Measurements from ENCODE around the gene NDUFB6. TPM values are rescaled to one million over a fixed set of nuclear protein-coding genes. Genes with fewer than 3 reads are reported as not detected.

The NDUFB6 gene
- total and polyA plus RNA-seq, 10 of the 15 experiments (the other 5 are each of a cell fraction or from before 2014, with no cell fraction given) = 26.3 to 269 (median 61.4) TPM

DNA sequence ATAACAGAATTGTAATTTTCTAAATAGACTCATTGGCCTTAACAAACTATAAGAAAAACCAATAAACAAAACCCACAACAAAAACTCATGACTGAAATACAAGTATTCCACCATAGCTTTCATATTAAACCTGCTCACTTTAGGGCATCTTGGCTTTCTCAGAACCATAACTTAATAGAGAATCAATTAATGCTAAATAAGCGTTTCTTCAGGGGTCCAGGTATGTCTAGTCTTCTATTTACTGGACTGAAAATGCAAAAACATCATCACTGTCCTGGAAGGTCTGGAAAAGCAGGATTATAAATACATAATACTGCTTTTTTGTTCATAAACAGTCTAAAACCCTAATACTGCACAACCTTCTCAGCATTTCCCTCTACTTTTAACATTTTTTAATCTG is 27.1 kb downstream of the NDUFB6 start:
- Histone ChIP-seq H3K9me3 (replicated peaks; ENCODE audit: control insufficient read depth, insufficient read depth, low read length) (no peaks in the 10 kb centered on the region; the same call in 2 of the 3 replicates), H4K20me1 (ENCODE audit: control insufficient read depth, insufficient read depth) (no peaks in the 10 kb centered on the region), H3K27ac (ENCODE audit: control insufficient read depth, insufficient read depth) (no peak overlapping the region), H2AFZ (ENCODE audit: control insufficient read depth, low read depth, low read length) (no peak overlapping the region), H3K79me2 (ENCODE audit: control insufficient read depth, insufficient read depth, low read length) (peaks cover 48% of the 10 kb centered on the region), H3K4me1 (ENCODE audit: control insufficient read depth, insufficient read depth, low read length) (no peaks in the 10 kb centered on the region), H3K4me3 (no peak overlapping the region), H3K4me2 (ENCODE audit: control insufficient read depth, insufficient read depth) (no peak overlapping the region), H3K27me3 (replicated peaks in 1 of 2; ENCODE audit: control insufficient read depth in 2 of 2, insufficient read depth in 2 of 2, low read length in 1 of 2) (no peaks in the 10 kb centered on the region), H3K36me3 (ENCODE audit: control insufficient read depth in 2 of 2, insufficient read depth in 2 of 2, low read length in 1 of 2) (peaks cover 0 to 23% of the 10 kb centered on the region in 2 experiments; a peak in 2 of 4 replicates), H3K9ac (ENCODE audit: control insufficient read depth, insufficient read depth, low read length) (no peak overlapping the region)
- ATAC-seq = no peak
- TF ChIP-seq FOXM1 (IDR thresholded peaks at IDR 0.05; ENCODE audit: low read depth, low read length) = no peak
- TF ChIP-seq CBX5 (IDR thresholded peaks at IDR 0.05; ENCODE audit: low read depth) = no peak
- TF ChIP-seq, protein P1, sequence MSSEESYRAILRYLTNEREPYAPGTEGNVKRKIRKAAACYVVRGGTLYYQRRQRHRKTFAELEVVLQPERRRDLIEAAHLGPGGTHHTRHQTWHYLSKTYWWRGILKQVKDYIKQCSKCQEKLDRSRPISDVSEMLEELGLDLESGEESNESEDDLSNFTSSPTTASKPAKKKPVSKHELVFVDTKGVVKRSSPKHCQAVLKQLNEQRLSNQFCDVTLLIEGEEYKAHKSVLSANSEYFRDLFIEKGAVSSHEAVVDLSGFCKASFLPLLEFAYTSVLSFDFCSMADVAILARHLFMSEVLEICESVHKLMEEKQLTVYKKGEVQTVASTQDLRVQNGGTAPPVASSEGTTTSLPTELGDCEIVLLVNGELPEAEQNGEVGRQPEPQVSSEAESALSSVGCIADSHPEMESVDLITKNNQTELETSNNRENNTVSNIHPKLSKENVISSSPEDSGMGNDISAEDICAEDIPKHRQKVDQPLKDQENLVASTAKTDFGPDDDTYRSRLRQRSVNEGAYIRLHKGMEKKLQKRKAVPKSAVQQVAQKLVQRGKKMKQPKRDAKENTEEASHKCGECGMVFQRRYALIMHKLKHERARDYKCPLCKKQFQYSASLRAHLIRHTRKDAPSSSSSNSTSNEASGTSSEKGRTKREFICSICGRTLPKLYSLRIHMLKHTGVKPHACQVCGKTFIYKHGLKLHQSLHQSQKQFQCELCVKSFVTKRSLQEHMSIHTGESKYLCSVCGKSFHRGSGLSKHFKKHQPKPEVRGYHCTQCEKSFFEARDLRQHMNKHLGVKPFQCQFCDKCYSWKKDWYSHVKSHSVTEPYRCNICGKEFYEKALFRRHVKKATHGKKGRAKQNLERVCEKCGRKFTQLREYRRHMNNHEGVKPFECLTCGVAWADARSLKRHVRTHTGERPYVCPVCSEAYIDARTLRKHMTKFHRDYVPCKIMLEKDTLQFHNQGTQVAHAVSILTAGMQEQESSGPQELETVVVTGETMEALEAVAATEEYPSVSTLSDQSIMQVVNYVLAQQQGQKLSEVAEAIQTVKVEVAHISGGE (CRISPR knock-in tag; IDR thresholded peaks at IDR 0.05) = no peak
- no peak for TF ChIP-seq SMAD5 (IDR thresholded peaks at IDR 0.05; ENCODE audit: low read depth)
- TF ChIP-seq ASH2L (IDR thresholded peaks at IDR 0.05; ENCODE audit: borderline replicate concordance, low read depth) = no peak
- TF ChIP-seq YBX1 (IDR thresholded peaks at IDR 0.05) = no peak
- TF ChIP-seq, protein P2, sequence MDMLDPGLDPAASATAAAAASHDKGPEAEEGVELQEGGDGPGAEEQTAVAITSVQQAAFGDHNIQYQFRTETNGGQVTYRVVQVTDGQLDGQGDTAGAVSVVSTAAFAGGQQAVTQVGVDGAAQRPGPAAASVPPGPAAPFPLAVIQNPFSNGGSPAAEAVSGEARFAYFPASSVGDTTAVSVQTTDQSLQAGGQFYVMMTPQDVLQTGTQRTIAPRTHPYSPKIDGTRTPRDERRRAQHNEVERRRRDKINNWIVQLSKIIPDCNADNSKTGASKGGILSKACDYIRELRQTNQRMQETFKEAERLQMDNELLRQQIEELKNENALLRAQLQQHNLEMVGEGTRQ (IDR thresholded peaks at IDR 0.05; ENCODE audit: borderline replicate concordance, low read depth, low read length) = no peak
- TF ChIP-seq, protein P3, sequence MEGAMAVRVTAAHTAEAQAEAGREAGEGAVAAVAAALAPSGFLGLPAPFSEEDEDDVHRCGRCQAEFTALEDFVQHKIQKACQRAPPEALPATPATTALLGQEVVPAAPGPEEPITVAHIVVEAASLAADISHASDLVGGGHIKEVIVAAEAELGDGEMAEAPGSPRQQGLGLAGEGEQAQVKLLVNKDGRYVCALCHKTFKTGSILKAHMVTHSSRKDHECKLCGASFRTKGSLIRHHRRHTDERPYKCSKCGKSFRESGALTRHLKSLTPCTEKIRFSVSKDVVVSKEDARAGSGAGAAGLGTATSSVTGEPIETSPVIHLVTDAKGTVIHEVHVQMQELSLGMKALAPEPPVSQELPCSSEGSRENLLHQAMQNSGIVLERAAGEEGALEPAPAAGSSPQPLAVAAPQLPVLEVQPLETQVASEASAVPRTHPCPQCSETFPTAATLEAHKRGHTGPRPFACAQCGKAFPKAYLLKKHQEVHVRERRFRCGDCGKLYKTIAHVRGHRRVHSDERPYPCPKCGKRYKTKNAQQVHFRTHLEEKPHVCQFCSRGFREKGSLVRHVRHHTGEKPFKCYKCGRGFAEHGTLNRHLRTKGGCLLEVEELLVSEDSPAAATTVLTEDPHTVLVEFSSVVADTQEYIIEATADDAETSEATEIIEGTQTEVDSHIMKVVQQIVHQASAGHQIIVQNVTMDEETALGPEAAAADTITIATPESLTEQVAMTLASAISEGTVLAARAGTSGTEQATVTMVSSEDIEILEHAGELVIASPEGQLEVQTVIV (IDR thresholded peaks at IDR 0.05; ENCODE audit: borderline replicate concordance, partially characterized antibody) = no peak
- no peak for TF ChIP-seq CREM (IDR thresholded peaks at IDR 0.05; ENCODE audit: low read depth)
- no peak for TF ChIP-seq ZNF24 (IDR thresholded peaks at IDR 0.05)
- TF ChIP-seq SMAD1 (IDR thresholded peaks at IDR 0.05; ENCODE audit: low read depth, partially characterized antibody) = no peak
- TF ChIP-seq, protein P4, sequence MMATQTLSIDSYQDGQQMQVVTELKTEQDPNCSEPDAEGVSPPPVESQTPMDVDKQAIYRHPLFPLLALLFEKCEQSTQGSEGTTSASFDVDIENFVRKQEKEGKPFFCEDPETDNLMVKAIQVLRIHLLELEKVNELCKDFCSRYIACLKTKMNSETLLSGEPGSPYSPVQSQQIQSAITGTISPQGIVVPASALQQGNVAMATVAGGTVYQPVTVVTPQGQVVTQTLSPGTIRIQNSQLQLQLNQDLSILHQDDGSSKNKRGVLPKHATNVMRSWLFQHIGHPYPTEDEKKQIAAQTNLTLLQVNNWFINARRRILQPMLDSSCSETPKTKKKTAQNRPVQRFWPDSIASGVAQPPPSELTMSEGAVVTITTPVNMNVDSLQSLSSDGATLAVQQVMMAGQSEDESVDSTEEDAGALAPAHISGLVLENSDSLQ (IDR thresholded peaks at IDR 0.05) = no peak
- TF ChIP-seq NFYB (IDR thresholded peaks at IDR 0.05; ENCODE audit: insufficient read depth, low read depth, low read length) = no peak
- TF ChIP-seq DPF2 (IDR thresholded peaks at IDR 0.05) = no peak
- 89% methylated on average over 1 of the region's 1 CpG for WGBS (ENCODE audit: insufficient coverage, insufficient replicate concordance, low lambda C conversion rate, missing lambda C conversion rate)
- CTCF ChIA-PET = interaction anchor here (1.2 to 3.8 kb wide), 5 partner anchors 10 to 166 kb away, joined by 3 to 22 read pairs (median 10); partner anchors contain the start of genes NDUFB6 and RIGI
- in situ Hi-C loops (cut with MboI) (no loop called here), intact Hi-C loops (cut with micrococcal nuclease; ENCODE audit: unreplicated experiment) (no loop called here)
- DNase-seq (ENCODE audit: low read depth, low spot score) = no peak
- BruUV-seq (replicated peaks) = no TSS peak
- no peak for FAIRE-seq
- SMC1A ChIA-PET (ENCODE audit: uncharacterized antibody, unreplicated experiment) = interaction anchor here (1.1 to 1.8 kb wide), 2 partner anchors 161 to 167 kb away, joined by 4 to 5 read pairs; partner anchors contain the start of gene ACO1
- RAD21 ChIA-PET (ENCODE audit: unreplicated experiment) = no interaction called here
- POLR2A ChIA-PET = interaction anchor here (1.0 kb wide), 1 partner anchor 24 kb away, joined by 3 read pairs; no protein-coding TSS in a partner anchor

Measured in GM12878 (cell line).